A204.1 (cell line): ENCODE data around the gene MOXD1.
A peak's percentile ranks its signal among the peaks of the same experiment; 100 is the strongest.

Experiments used
- FAIRE-seq: peaks from 2 replicates; lab custom pipeline; 2012; peaks lifted over from hg19 to GRCh38; lab: Jason Lieb, UNC

Gene MOXD1

DNA sequence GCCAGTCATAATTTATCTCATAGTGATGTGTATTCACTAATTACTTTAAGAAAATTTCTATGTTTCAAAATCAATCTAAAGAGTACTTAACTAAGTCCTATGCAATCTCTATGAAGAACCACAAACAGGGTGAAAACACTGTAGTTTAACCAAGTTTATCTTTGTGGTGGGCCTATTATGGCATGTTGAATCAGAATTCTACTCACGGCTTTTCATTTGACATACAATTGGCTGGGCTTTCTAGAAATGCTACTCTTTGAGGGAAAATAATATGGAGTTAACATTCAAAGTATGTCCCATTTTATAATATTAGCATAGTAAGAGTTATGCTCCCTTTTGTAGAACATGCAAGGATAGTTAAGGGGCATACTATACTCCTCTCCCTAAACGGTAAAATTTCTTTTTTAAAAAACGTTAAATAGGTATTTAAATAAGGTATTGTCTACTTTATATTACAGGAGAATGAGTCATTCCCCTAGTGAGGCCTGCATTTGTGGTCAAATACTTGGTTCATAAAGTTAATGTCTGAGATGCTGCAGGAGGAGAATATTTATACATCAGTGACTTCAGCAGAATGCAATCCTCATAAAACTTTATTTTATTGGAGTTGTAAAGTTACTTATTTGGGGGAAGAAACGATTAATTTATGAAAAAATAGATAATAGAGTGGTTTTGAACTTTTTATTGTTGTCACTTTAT is 1.8 kb downstream of the MOXD1 start:
- FAIRE-seq = no peak

- no peak for FAIRE-seq
Measured at GRCh38 chr6:132395015-132395597, 6.2 kb downstream of the MOXD1 start.

GRCh38 chr6:132392792-132393191 is 8.5 kb downstream of the MOXD1 start:
- no peak for FAIRE-seq

- FAIRE-seq = no peak
Measured at GRCh38 chr6:132392270-132392646, 9.0 kb downstream of the MOXD1 start.

GRCh38 chr6:132391391-132392269 is 9.6 kb downstream of the MOXD1 start:
- no peak for FAIRE-seq

GRCh38 chr6:132390451-132390850 is 10.8 kb downstream of the MOXD1 start:
- FAIRE-seq = no peak

DNA sequence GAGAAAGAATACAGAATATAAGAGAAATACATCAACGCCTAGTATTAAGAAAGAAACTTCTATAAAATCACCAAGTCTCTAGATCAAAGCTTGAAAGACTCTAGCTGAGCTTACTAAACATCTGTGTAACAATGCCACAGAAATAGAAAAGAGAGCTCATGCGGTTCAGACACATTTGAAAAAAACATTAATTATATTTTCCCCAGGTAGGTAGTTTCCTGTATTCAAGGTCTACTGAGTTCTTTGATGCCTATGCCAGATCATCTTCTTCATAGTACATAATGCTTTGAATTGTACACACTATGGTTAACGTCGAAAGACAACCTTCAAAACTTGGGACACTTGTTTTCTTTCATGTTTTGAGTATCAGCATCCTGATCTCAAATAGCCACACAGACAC is 11.3 kb downstream of the MOXD1 start:
- no peak for FAIRE-seq

- FAIRE-seq = no peak
Measured at GRCh38 chr6:132388291-132388690, 13.0 kb downstream of the MOXD1 start.

GRCh38 chr6:132382630-132383175 is 18.6 kb downstream of the MOXD1 start:
- no peak for FAIRE-seq

DNA sequence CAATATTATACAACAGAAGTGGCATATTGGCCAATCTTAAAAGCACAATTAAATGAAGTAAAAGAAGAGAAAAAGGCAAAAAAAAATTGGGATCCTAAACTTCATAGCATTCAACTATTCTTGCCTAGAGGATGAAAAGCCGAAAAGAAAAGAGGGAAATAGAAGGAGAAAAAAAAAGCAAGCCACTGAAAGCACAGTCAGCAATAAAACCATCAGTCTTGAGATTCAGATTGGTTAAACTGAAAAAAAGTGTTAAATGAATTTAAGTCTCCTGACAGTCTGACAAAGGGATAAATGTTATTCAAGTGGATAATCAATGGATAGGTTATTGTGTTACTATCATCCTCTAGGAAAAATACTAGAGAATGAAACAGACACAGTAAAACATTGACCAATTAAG is 19.9 kb downstream of the MOXD1 start:
- no peak for FAIRE-seq

- FAIRE-seq = no peak
Measured at GRCh38 chr6:132380358-132381029, 20.8 kb downstream of the MOXD1 start.

GRCh38 chr6:132369526-132369925 is 31.7 kb downstream of the MOXD1 start:
- FAIRE-seq = no peak

DNA sequence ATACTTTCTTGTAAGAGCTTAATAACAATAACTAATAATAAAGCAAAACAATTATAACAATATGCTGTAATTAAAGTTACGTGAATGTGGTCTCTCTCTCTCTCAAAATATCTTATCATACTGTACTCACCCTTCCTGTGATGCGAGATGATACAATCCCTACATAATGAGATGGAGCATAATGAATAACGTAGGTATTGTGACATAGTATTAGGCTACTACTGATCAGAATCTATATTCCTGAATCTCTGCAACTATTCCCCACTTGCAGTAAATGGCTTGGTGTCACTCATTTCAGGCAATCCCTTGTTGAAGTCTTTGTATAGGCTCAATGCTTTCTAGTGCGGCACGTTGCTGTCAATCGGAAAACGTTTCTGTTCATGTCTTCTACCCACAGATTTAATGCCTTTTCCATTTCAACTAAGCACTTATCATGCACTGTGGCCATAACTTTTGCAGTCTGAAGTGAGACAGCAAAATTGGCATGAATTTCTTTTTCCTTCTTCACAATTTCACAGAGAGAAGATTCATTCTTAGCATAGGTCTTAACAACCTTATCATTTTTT is 32.3 kb downstream of the MOXD1 start:
- FAIRE-seq = no peak

DNA sequence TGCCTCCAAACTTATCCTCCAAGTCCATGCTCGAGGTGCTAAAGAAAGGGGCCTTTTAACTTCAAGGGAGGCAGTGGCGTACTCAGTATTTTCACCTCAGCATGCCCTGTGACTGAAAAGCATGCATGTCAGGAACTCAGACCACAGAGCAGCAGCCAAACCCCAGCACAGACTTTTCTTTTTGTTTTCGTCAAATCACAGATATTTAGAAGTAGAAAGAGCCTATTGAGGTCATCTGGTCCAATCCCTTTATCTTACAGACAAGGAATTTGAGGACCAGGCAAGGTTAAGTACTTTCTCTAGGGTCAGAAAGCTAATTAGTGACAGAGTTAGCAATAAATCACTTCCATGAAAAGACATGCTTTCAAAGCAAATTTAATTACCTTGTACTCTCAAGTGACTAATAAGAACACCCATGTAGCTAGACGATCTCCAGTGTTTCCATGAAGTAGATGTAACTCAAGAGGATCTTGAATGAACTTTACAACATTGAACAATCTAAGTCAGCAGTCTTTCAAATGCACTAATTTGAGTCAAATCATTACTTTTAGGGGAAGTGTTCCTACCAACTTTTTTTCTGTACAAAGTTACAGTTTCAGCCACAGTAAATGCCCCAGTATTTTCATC is 35.9 kb downstream of the MOXD1 start:
- FAIRE-seq = no peak

GRCh38 chr6:132364306-132365074 is 36.8 kb downstream of the MOXD1 start:
- no peak for FAIRE-seq

DNA sequence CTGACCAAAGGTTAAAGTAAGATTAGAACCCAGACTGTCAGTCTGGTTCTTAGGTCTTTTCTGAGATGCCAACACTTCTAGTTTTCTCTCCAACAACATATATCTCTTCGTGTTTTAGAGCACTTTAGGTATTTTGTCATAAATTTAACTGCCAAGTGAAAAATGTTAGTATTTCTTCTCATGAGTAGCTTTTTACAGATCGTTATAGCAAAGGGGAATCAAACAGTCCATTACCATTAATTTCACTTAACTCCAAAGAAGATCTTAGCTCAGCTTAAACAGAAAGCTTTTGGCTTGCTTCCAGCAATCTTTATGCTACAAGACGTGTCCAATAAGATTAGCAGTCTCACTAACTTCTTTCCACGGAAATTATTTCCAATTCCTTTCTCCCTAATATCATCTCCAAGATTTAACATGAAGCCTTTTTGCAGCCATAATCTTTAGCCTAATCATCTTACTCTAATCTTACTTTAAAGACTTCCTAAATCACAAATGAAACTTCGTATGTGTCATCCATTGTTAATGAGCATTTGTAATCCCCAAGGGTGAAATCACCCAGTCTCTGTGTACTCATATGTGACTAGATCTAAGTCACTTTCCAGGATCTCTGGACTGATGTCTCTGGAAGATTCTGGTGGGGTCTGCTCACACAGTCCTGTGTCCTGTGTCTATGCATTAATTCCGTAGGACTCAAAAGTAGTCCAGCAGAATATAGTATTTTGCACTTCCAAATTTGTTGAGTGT is 38.7 kb downstream of the MOXD1 start:
- FAIRE-seq = no peak

GRCh38 chr6:132361101-132361500 is 40.2 kb downstream of the MOXD1 start:
- no peak for FAIRE-seq

DNA sequence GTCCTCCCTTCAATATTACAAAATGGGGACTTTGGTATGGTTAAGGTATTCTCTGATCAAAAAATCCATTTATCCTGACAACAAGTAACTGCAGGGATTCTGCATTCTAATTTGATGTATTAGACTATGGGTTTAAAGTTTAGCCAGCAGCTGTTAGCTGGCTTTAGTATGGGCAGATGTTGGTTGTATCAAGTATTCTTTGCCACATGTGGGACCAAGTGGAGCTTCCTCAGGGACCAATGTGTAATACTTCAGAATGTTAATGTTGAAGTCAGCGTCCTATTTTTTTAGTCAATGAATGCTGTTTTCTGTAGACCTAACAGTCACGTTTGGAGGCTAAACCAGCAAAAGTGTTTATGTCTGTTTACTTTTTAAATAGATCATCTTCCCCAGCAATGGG is 41.4 kb downstream of the MOXD1 start:
- FAIRE-seq = no peak

GRCh38 chr6:132357120-132357519 is 44.2 kb downstream of the MOXD1 start:
- FAIRE-seq = peak; percentile 72

DNA sequence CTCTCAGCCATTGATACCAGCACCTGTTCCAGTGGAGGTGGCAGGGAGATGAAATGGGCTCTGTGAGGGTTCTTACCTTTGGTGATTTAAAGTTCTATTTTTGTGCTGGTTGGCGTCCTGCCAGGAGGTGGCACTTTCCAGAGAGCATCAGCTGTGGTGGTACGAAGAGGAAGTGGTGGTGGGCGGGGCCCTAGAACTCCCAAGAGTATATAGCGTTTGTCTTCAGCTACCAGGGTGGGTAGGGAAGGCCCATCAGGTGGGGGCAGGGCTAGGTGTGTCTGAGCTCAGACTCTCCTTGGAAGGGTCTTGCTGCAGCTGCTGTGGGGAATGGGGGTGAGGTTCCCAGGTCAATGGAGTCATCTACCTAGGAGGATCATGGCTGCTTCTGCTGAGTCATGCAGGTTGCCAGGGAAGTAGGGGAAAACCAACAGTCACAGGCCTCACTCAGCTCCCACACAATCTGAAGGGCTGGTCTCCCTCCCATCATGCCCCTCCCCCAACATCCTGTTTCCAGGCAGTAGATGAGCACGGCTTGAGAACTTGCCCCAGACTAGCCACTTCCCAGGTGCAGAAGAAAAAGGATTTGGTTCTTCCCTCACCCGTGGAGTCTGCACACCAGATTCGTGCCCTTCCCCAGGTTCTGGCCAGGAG is 46.6 kb downstream of the MOXD1 start:
- FAIRE-seq = no peak
